Panc1 (cell line): ENCODE results near the gene REC114.

ENCODE experiments used
- POLR2AphosphoS5 ChIP-seq: IDR thresholded peaks from 2 replicates; pipeline ENCODE4 v1.6.1; 2012; ENCODE audit warnings: mild to moderate bottlenecking, low read depth, low read length, moderate library complexity
- SIN3A ChIP-seq: IDR thresholded peaks from 2 replicates; pipeline ENCODE4 v1.6.1; 2012; ENCODE audit warnings: low read depth, mild to moderate bottlenecking, low read length, moderate library complexity, borderline replicate concordance; ENCODE audit not compliant: insufficient read depth
- TCF7L2 ChIP-seq: IDR thresholded peaks from 2 replicates; pipeline ENCODE4 v1.6.1; 2011; ENCODE audit warnings: mild to moderate bottlenecking, low read depth, low read length, inconsistent platforms
- TF ChIP-seq, protein P1 (sequence below): fragments of 450-650 bp; IDR thresholded peaks from 2 replicates; pipeline ENCODE4 v1.5.1; 2017; ENCODE audit warnings: mild to moderate bottlenecking
- TF ChIP-seq, protein P2 (sequence below), 2 experiments: IDR thresholded peaks; 2 replicates each; pipeline ENCODE4 v1.6.1; 2011 to 2012; ENCODE audit warnings: low read depth in 2 of 2, control low read depth in 1 of 2, low read length in 1 of 2, mild to moderate bottlenecking in 1 of 2, moderate library complexity in 1 of 2; ENCODE audit not compliant: insufficient read depth in 1 of 2

DNA sequence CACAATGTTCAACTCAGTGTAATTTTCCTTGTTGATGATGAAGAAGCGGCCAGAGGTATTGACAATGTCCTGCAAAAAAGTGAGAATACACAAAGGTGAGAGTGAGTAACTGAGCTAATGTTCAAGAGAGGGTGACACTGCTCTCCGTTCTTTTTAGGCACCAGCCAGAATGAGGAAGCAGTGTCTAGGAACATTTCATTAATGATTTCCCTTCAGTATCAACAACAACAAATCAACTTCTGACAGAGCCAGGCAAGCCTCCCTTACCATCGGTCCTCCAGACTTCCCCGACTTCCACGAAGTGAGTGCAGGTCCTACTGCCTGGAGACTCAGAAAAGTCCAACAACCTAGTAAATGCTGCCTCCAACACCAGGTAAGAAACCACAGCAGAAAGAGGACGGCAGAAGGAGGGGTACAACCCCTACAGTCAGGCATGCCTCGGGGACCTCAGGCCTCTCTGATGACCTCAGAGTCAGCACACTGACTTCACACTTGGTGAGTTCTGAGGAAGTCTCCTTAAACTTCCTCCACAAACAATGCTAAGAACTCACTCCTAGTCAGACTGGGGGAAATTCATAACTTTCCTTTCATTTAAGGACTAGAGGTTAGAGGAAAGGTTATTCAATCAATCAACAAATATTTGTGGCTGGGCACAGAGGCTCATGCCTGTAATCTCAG, 127.5 kb downstream of the REC114 start:
- TF ChIP-seq, protein P1, sequence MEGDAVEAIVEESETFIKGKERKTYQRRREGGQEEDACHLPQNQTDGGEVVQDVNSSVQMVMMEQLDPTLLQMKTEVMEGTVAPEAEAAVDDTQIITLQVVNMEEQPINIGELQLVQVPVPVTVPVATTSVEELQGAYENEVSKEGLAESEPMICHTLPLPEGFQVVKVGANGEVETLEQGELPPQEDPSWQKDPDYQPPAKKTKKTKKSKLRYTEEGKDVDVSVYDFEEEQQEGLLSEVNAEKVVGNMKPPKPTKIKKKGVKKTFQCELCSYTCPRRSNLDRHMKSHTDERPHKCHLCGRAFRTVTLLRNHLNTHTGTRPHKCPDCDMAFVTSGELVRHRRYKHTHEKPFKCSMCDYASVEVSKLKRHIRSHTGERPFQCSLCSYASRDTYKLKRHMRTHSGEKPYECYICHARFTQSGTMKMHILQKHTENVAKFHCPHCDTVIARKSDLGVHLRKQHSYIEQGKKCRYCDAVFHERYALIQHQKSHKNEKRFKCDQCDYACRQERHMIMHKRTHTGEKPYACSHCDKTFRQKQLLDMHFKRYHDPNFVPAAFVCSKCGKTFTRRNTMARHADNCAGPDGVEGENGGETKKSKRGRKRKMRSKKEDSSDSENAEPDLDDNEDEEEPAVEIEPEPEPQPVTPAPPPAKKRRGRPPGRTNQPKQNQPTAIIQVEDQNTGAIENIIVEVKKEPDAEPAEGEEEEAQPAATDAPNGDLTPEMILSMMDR: no peak
- TF ChIP-seq, protein P2, sequence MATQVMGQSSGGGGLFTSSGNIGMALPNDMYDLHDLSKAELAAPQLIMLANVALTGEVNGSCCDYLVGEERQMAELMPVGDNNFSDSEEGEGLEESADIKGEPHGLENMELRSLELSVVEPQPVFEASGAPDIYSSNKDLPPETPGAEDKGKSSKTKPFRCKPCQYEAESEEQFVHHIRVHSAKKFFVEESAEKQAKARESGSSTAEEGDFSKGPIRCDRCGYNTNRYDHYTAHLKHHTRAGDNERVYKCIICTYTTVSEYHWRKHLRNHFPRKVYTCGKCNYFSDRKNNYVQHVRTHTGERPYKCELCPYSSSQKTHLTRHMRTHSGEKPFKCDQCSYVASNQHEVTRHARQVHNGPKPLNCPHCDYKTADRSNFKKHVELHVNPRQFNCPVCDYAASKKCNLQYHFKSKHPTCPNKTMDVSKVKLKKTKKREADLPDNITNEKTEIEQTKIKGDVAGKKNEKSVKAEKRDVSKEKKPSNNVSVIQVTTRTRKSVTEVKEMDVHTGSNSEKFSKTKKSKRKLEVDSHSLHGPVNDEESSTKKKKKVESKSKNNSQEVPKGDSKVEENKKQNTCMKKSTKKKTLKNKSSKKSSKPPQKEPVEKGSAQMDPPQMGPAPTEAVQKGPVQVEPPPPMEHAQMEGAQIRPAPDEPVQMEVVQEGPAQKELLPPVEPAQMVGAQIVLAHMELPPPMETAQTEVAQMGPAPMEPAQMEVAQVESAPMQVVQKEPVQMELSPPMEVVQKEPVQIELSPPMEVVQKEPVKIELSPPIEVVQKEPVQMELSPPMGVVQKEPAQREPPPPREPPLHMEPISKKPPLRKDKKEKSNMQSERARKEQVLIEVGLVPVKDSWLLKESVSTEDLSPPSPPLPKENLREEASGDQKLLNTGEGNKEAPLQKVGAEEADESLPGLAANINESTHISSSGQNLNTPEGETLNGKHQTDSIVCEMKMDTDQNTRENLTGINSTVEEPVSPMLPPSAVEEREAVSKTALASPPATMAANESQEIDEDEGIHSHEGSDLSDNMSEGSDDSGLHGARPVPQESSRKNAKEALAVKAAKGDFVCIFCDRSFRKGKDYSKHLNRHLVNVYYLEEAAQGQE (IDR thresholded peaks at IDR 0.05; ENCODE audit: insufficient read depth in 1 of 2, low read depth in 2 of 2, low read length in 1 of 2): no peak
- TF ChIP-seq POLR2AphosphoS5 (no peak), SIN3A (no peak), TCF7L2 (no peak)
